ENCODE results near the gene EPS15. TPM values are rescaled to one million over a fixed set of nuclear protein-coding genes. Genes with fewer than 3 reads are reported as not detected.

The EPS15 gene
- total and polyA plus RNA-seq, 9 of the 15 experiments (the other 6 are each of a cell fraction or from before 2014, with no cell fraction given) = 23.1 to 69.0 (median 41.7) TPM

DNA sequence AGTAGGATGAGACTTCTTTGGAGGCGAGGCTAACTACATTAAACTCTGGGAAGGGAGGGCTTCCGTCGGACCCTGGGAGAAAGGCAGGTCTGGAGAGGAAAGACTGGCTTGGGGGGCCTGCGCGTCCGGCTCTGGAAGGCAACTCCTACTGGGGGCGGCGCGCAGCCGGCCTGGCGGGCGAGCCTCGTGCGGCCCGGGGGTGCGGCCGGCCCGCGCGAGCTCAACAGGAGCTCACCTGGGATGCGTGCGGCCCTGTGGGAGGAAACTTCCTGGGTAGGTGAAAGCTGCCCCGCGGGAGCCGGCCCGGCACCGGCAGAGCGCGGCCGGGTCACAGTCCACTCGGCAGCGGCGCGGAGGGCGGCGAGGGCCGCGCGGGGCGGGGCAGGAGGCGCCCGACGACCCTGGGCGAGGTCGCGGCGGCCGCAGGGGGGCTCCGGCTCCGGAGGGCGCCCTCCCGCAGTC, 449 bp downstream of the EPS15 start (continued):
- TF ChIP-seq, protein P1, sequence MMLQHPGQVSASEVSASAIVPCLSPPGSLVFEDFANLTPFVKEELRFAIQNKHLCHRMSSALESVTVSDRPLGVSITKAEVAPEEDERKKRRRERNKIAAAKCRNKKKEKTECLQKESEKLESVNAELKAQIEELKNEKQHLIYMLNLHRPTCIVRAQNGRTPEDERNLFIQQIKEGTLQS (IDR thresholded peaks at IDR 0.05) = no peak
- TF ChIP-seq, protein P1 (CRISPR knock-in tag; conservative IDR thresholded peaks at IDR 0.05) = no peak
- TF ChIP-seq, protein P2, sequence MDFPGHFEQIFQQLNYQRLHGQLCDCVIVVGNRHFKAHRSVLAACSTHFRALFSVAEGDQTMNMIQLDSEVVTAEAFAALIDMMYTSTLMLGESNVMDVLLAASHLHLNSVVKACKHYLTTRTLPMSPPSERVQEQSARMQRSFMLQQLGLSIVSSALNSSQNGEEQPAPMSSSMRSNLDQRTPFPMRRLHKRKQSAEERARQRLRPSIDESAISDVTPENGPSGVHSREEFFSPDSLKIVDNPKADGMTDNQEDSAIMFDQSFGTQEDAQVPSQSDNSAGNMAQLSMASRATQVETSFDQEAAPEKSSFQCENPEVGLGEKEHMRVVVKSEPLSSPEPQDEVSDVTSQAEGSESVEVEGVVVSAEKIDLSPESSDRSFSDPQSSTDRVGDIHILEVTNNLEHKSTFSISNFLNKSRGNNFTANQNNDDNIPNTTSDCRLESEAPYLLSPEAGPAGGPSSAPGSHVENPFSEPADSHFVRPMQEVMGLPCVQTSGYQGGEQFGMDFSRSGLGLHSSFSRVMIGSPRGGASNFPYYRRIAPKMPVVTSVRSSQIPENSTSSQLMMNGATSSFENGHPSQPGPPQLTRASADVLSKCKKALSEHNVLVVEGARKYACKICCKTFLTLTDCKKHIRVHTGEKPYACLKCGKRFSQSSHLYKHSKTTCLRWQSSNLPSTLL (IDR thresholded peaks at IDR 0.05) = no peak
- no peak; the same call in none of the 2 replicates for TF ChIP-seq SMAD4 (CRISPR knock-in tag; conservative IDR thresholded peaks at IDR 0.05)
- TF ChIP-seq SP1 (CRISPR knock-in tag; IDR thresholded peaks at IDR 0.05) = no peak; the same call in 1 of the 2 replicates
- no peak for TF ChIP-seq HDAC8 (tag; IDR thresholded peaks at IDR 0.05)
- TF ChIP-seq, protein P3, sequence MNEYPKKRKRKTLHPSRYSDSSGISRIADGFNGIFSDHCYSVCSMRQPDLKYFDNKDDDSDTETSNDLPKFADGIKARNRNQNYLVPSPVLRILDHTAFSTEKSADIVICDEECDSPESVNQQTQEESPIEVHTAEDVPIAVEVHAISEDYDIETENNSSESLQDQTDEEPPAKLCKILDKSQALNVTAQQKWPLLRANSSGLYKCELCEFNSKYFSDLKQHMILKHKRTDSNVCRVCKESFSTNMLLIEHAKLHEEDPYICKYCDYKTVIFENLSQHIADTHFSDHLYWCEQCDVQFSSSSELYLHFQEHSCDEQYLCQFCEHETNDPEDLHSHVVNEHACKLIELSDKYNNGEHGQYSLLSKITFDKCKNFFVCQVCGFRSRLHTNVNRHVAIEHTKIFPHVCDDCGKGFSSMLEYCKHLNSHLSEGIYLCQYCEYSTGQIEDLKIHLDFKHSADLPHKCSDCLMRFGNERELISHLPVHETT (CRISPR knock-in tag; conservative IDR thresholded peaks at IDR 0.05 in 1 of 2, IDR thresholded peaks at IDR 0.05 in 1 of 2) = no peak
- TF ChIP-seq, protein P4, sequence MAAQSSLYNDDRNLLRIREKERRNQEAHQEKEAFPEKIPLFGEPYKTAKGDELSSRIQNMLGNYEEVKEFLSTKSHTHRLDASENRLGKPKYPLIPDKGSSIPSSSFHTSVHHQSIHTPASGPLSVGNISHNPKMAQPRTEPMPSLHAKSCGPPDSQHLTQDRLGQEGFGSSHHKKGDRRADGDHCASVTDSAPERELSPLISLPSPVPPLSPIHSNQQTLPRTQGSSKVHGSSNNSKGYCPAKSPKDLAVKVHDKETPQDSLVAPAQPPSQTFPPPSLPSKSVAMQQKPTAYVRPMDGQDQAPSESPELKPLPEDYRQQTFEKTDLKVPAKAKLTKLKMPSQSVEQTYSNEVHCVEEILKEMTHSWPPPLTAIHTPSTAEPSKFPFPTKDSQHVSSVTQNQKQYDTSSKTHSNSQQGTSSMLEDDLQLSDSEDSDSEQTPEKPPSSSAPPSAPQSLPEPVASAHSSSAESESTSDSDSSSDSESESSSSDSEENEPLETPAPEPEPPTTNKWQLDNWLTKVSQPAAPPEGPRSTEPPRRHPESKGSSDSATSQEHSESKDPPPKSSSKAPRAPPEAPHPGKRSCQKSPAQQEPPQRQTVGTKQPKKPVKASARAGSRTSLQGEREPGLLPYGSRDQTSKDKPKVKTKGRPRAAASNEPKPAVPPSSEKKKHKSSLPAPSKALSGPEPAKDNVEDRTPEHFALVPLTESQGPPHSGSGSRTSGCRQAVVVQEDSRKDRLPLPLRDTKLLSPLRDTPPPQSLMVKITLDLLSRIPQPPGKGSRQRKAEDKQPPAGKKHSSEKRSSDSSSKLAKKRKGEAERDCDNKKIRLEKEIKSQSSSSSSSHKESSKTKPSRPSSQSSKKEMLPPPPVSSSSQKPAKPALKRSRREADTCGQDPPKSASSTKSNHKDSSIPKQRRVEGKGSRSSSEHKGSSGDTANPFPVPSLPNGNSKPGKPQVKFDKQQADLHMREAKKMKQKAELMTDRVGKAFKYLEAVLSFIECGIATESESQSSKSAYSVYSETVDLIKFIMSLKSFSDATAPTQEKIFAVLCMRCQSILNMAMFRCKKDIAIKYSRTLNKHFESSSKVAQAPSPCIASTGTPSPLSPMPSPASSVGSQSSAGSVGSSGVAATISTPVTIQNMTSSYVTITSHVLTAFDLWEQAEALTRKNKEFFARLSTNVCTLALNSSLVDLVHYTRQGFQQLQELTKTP (IDR thresholded peaks at IDR 0.05; ENCODE audit: low read depth in 1 of 2, partially characterized antibody in 2 of 2) = no peak
- no peak for TF ChIP-seq SREBF2 (CRISPR knock-in tag; IDR thresholded peaks at IDR 0.05)
- no peak for TF ChIP-seq XRCC4 (IDR thresholded peaks at IDR 0.05; ENCODE audit: extremely low read depth, insufficient read depth, insufficient read length)
- TF ChIP-seq CREB1 (IDR thresholded peaks at IDR 0.05) = no peak; the same call in 1 of the 2 replicates
- TF ChIP-seq CREB1 (CRISPR knock-in tag; IDR thresholded peaks at IDR 0.05) = 0 out of 2 replicates have a peak, but pooled peaks have one; percentile 8
- TF ChIP-seq FIP1L1 (IDR thresholded peaks at IDR 0.05; ENCODE audit: low read depth, low read length, poor library complexity, severe bottlenecking) = peak; percentile 25
- TF ChIP-seq KLF6 (CRISPR knock-in tag; IDR thresholded peaks at IDR 0.05; ENCODE audit: borderline replicate concordance) = no peak
- TF ChIP-seq, protein P5, sequence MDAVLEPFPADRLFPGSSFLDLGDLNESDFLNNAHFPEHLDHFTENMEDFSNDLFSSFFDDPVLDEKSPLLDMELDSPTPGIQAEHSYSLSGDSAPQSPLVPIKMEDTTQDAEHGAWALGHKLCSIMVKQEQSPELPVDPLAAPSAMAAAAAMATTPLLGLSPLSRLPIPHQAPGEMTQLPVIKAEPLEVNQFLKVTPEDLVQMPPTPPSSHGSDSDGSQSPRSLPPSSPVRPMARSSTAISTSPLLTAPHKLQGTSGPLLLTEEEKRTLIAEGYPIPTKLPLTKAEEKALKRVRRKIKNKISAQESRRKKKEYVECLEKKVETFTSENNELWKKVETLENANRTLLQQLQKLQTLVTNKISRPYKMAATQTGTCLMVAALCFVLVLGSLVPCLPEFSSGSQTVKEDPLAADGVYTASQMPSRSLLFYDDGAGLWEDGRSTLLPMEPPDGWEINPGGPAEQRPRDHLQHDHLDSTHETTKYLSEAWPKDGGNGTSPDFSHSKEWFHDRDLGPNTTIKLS (IDR thresholded peaks at IDR 0.05; ENCODE audit: borderline replicate concordance, low read depth) = no peak
- TF ChIP-seq MTA2 (IDR thresholded peaks at IDR 0.05; ENCODE audit: low read depth) = no peak
- TF ChIP-seq BACH1 (tag; IDR thresholded peaks at IDR 0.05) = no peak

Measured in K562 (cell line).